ENCODE measurements around the gene DOK4. TPM values are rescaled to one million over a fixed set of nuclear protein-coding genes. Genes with fewer than 3 reads are reported as not detected.

Gene DOK4
- total and polyA plus RNA-seq, 2 of the 8 experiments (the other 6 are each of a cell fraction or from before 2014, with no cell fraction given), result 24.0 to 28.9 TPM

DNA sequence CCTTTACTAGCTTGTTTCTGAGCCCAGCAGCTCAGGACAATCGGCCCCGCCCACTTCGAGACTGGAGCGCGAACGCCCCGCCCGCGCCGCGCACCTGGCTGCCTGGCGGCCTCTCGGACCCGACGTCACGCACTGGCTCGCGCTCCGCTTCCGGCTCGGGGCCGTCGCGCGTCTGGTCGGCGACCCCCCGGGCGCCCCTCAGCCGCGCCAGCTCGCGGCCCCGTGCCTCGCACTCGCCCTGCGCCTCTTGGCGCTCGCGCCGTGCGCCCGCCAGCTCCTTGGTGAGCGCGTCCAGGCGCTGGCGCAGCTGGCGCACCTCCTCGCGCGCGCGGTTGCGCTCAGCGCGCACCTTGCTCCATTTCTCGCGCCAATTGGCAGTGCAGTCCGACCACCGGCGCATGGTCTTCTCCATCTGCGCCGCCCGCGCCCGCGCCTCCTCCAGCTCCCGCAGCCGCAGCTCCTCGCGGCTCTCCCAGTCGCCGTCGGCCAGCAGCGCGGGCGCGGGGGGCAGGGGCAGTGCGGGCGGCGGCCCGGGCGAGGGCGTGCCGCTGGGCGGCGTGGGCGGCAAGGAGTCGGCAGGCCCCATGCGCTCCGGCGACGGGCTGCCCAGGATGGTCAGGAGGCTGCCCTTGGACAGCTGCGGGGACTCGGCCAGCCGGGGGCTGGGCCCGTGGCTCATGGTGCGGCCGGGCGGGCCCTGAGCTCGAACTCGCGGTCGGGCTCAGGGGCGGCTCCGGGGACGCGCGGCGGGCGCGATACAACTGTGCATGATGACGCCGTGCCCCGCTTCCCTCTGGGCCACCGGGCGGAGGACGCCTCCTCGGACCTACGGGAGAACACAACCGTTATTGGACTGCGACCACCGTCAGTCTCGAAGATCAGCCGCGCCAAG, 42.5 kb upstream of the DOK4 start:
- peak overlapping the region; percentile 81; the same call in 1 of the 2 replicates for H2BK15ac ChIP-seq (ENCODE audit: low read length)
- H3K36me3 ChIP-seq (ENCODE audit: control insufficient read depth in 2 of 4, insufficient read depth in 4 of 4, low read length in 3 of 4), result no peaks in the 10 kb centered on the region; a peak in 1 of 8 replicates
- H3K14ac ChIP-seq (ENCODE audit: insufficient read length), result no peak overlapping the region
- peaks cover 4 to 38% (median 26%) of the 10 kb centered on the region in 4 experiments for H3K4me1 ChIP-seq (replicated peaks in 1 of 4; ENCODE audit: control insufficient read depth in 3 of 4, insufficient read depth in 4 of 4, low read length in 3 of 4)
- H3K79me1 ChIP-seq (ENCODE audit: low read depth, low read length), result peaks cover 10% of the 10 kb centered on the region
- peaks cover 0 to 18% of the 10 kb centered on the region in 2 experiments; a peak in 1 of 4 replicates for H3K79me2 ChIP-seq (ENCODE audit: control insufficient read depth in 1 of 2, insufficient read depth in 2 of 2, low read length in 2 of 2)
- H3K4ac ChIP-seq (replicated peaks; ENCODE audit: insufficient read length, low read depth, low read length), result no peak overlapping the region
- WGBS, 2 experiments (ENCODE audit: extremely low coverage in 1 of 2, insufficient coverage in 1 of 2, insufficient read length in 1 of 2, insufficient replicate concordance in 2 of 2, low coverage in 1 of 2, low lambda C conversion rate in 2 of 2, missing lambda C conversion rate in 1 of 2), result 2% methylated on average over 97 of the region's 126 CpGs; no CpG with 5 or more reads in 1 of the 2 experiments
- H3K27ac ChIP-seq (ENCODE audit: low read depth, low read length), result peak overlapping the region; percentile 51; the same call in 1 of the 2 replicates
- H4K91ac ChIP-seq (replicated peaks; ENCODE audit: insufficient read length, low read length), result peak overlapping the region; percentile 71
- peak overlapping the region; percentile 61 to 83 (median 68) for H3K9ac ChIP-seq (replicated peaks in 1 of 4; ENCODE audit: extremely low read depth in 1 of 4, low read depth in 3 of 4, low read length in 3 of 4)
- H3K9me3 ChIP-seq (ENCODE audit: insufficient read depth in 2 of 2, low read depth in 1 of 2, low read length in 1 of 2), result no peaks in the 10 kb centered on the region
- peak overlapping the region; percentile 71 for H3K18ac ChIP-seq (ENCODE audit: extremely low read depth, low read length)
- H2AFZ ChIP-seq (ENCODE audit: low read length), result peak overlapping the region; percentile 48; the same call in 1 of the 2 replicates
- peaks cover 5% of the 10 kb centered on the region; the same call in 1 of the 2 replicates for H3K23me2 ChIP-seq (ENCODE audit: low read depth, low read length)
- peaks cover 0 to 13% (median 4%) of the 10 kb centered on the region in 4 experiments; a peak in 4 of 7 replicates for H3K27me3 ChIP-seq (replicated peaks in 1 of 4; ENCODE audit: control insufficient read depth in 3 of 4, extremely low read depth in 1 of 4, insufficient read depth in 3 of 4, low read length in 3 of 4)
- peak overlapping the region; percentile 70 to 83 for H3K4me2 ChIP-seq (ENCODE audit: insufficient read depth in 1 of 2, low read depth in 2 of 2, low read length in 2 of 2)
- H2BK5ac ChIP-seq (ENCODE audit: low read depth, low read length), result no peak overlapping the region
- H2BK120ac ChIP-seq (replicated peaks; ENCODE audit: low read depth, low read length), result no peak overlapping the region
- H3K4me3 ChIP-seq (ENCODE audit: extremely low read depth in 1 of 4, insufficient read depth in 2 of 4, low read depth in 3 of 4, low read length in 4 of 4), result peak overlapping the region; percentile 38 to 73 (median 52)
- H4K20me1 ChIP-seq (replicated peaks in 1 of 2; ENCODE audit: control insufficient read depth in 1 of 2, insufficient read depth in 2 of 2, low read length in 2 of 2), result peaks cover 6 to 20% of the 10 kb centered on the region in 2 experiments
- FAIRE-seq, result peak; percentile 55
- no peak overlapping the region; the same call in 1 of the 2 replicates for H2BK12ac ChIP-seq (ENCODE audit: low read depth, low read length)
- peak overlapping the region; percentile 15; the same call in 1 of the 2 replicates for H2AK5ac ChIP-seq (ENCODE audit: low read depth, low read length)
- CTCF ChIA-PET (ENCODE audit: partially characterized antibody), result interaction anchor here (0.5 to 13.9 kb wide), 12 partner anchors 8 to 266 kb away, joined by 3 to 210 read pairs (median 4); partner anchors contain the start of gene ADGRG5
- no peak overlapping the region for H4K5ac ChIP-seq (ENCODE audit: insufficient read length, low read depth, low read length)
- no peak overlapping the region for H2BK20ac ChIP-seq (ENCODE audit: low read length)
- peak in 1 of 2 experiments; percentile 94 for DNase-seq (ENCODE audit: low read depth in 1 of 2, low spot score in 2 of 2)
- POLR2A ChIA-PET (ENCODE audit: partially characterized antibody), result interaction anchor here (0.7 to 9.1 kb wide), 18 partner anchors 9 to 298 kb away, joined by 3 to 67 read pairs (median 4); partner anchors contain the start of genes CCDC102A, CIAPIN1, COQ9 and CX3CL1
- peak overlapping the region; percentile 77 for H4K8ac ChIP-seq (ENCODE audit: extremely low read depth, insufficient read depth, low read length)
- H3K56ac ChIP-seq (replicated peaks; ENCODE audit: insufficient read length, low read depth, low read length), result no peak overlapping the region
- H3K23ac ChIP-seq (ENCODE audit: insufficient read length), result no peak overlapping the region
- TF ChIP-seq TBP (IDR thresholded peaks at IDR 0.05; ENCODE audit: low read depth, low read length) (0 out of 2 replicates have a peak, but pooled peaks have one; percentile 33), PHF8 (conservative IDR thresholded peaks at IDR 0.05; ENCODE audit: low read depth, low read length) (peak; percentile 65), HDAC2 (IDR thresholded peaks at IDR 0.05; ENCODE audit: borderline replicate concordance in 1 of 2, low read depth in 2 of 2, low read length in 2 of 2) (peak; percentile 3 to 40; a peak in 1 of 4 replicates), EGR1 (IDR thresholded peaks at IDR 0.05; ENCODE audit: borderline replicate concordance, low read depth, low read length) (peak; percentile 43; the same call in 1 of the 2 replicates), TEAD4 (IDR thresholded peaks at IDR 0.05; ENCODE audit: low read depth, low read length) (peak; percentile 72), RBBP5 (IDR thresholded peaks at IDR 0.05; ENCODE audit: borderline replicate concordance, low read depth, low read length) (peak; percentile 77; the same call in 1 of the 2 replicates), E2F6 (IDR thresholded peaks at IDR 0.05) (peak; percentile 42; the same call in 1 of the 2 replicates), CREB1 (IDR thresholded peaks at IDR 0.05) (peak; percentile 77), SRF (IDR thresholded peaks at IDR 0.05; ENCODE audit: low read depth, low read length) (no peak)

All from H1 (cell line).